MCF 10A (cell line): Measurements from ENCODE around the gene KCNMA1. TPM values are rescaled to one million over a fixed set of nuclear protein-coding genes. Genes with fewer than 3 reads are reported as not detected.

ENCODE experiments used
- BruUV-seq: library from RNA; stranded (reverse); fragments of 400-500 nt; replicated peaks from 2 replicates; lab custom pipeline; 2021; lab: Mats Ljungman, UMichigan
- CTCF ChIA-PET: fragments of 300-600 bp; sonication (Branson Sonifier 250); formaldehyde crosslinking; extraction: SDS; loops from one replicate; lab custom pipeline; 2021; ENCODE audit warnings: antibody characterized with exemption, inconsistent platforms; lab: Yijun Ruan, JAX
- POLR2A ChIA-PET: fragments of 300-600, 350-650 bp; sonication (Branson Sonifier 250); formaldehyde crosslinking; extraction: SDS; loops from one replicate; lab custom pipeline; 2020; ENCODE audit warnings: antibody characterized with exemption, inconsistent platforms; lab: Yijun Ruan, JAX
- DNase-seq: peaks from one replicate; pipeline ENCODE4 v3.0.0-alpha.2; 2018; ENCODE audit not compliant: unreplicated experiment
- H3K27ac Mint-ChIP-seq: one replicate; pipeline ENCODE4 v1.8.0; 2022; ENCODE audit warnings: mild to moderate bottlenecking, low read depth, mixed read lengths; ENCODE audit not compliant: unreplicated experiment
- H3K27me3 Mint-ChIP-seq: one replicate; pipeline ENCODE4 v1.8.0; 2022; ENCODE audit warnings: mixed read lengths; ENCODE audit not compliant: insufficient read depth, unreplicated experiment
- H3K36me3 Mint-ChIP-seq: one replicate; pipeline ENCODE4 v1.8.0; 2022; ENCODE audit warnings: mild to moderate bottlenecking, moderate library complexity, mixed read lengths; ENCODE audit not compliant: insufficient read depth, unreplicated experiment
- H3K4me1 Mint-ChIP-seq: one replicate; pipeline ENCODE4 v1.8.0; 2022; ENCODE audit warnings: mixed read lengths; ENCODE audit not compliant: insufficient read depth, unreplicated experiment
- H3K4me3 Mint-ChIP-seq: one replicate; pipeline ENCODE4 v1.8.0; 2022; ENCODE audit warnings: mild to moderate bottlenecking, moderate library complexity, mixed read lengths; ENCODE audit not compliant: unreplicated experiment
- H3K9me3 Mint-ChIP-seq: one replicate; pipeline ENCODE4 v1.8.0; 2022; ENCODE audit warnings: mixed read lengths; ENCODE audit not compliant: unreplicated experiment
- intact Hi-C: fragments of 100-400 bp; cut with micrococcal nuclease; formaldehyde crosslinking; loops from 2 replicates; pipeline ENCODE4 v1.14.1; 2022
- total RNA-seq: library from RNA; stranded (reverse); gene quantifications from 2 replicates; pipeline ENCODE4 v1.2.3, GENCODE V29; 2022
- TF ChIP-seq, protein P1 (sequence below): fragments of 200-600 bp; IDR thresholded peaks from one replicate; pipeline ENCODE4 v1.8.0; 2022; ENCODE audit warnings: antibody characterized with exemption, mild to moderate bottlenecking; ENCODE audit not compliant: unreplicated experiment

Gene KCNMA1
- total RNA-seq, 1 experiment from 2014 or later, result 7.5 TPM

DNA sequence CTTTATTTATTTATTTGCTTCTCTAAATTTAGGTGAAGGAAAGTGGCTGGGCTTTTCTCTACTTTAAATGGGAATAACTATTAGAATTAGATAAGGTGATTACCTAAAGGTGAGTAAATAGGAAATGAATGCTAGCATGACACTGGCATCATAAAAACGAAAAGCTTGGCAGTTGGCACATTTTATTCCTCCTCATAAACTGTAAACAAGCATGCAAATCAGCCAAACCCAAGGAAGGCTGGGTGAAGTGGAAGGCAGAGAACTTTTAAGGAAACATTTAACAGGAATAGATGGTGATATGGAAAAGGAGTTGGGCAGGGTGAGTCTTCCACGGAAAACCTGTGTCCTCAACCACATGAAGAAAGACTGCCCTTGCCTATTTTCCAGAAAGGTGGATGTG is 669.1 kb downstream of the KCNMA1 start:
- ChIA-PET CTCF (no interaction called here), POLR2A (interaction anchor here (0.6 kb wide), 1 partner anchor 71 kb away, joined by 3 read pairs; no protein-coding TSS in a partner anchor)
- TF ChIP-seq, protein P1, sequence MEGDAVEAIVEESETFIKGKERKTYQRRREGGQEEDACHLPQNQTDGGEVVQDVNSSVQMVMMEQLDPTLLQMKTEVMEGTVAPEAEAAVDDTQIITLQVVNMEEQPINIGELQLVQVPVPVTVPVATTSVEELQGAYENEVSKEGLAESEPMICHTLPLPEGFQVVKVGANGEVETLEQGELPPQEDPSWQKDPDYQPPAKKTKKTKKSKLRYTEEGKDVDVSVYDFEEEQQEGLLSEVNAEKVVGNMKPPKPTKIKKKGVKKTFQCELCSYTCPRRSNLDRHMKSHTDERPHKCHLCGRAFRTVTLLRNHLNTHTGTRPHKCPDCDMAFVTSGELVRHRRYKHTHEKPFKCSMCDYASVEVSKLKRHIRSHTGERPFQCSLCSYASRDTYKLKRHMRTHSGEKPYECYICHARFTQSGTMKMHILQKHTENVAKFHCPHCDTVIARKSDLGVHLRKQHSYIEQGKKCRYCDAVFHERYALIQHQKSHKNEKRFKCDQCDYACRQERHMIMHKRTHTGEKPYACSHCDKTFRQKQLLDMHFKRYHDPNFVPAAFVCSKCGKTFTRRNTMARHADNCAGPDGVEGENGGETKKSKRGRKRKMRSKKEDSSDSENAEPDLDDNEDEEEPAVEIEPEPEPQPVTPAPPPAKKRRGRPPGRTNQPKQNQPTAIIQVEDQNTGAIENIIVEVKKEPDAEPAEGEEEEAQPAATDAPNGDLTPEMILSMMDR, result no peak
- intact Hi-C loops, result no loop called here
- no peaks in the 10 kb centered on the region for H3K27me3 Mint-ChIP-seq
- no peak for DNase-seq
- no peak overlapping the region for H3K4me3 Mint-ChIP-seq
- no TSS peak for BruUV-seq
- H3K27ac Mint-ChIP-seq, result no peak overlapping the region
- no peaks in the 10 kb centered on the region for H3K4me1 Mint-ChIP-seq
- H3K36me3 Mint-ChIP-seq, result no peaks in the 10 kb centered on the region
- H3K9me3 Mint-ChIP-seq, result no peaks in the 10 kb centered on the region

DNA sequence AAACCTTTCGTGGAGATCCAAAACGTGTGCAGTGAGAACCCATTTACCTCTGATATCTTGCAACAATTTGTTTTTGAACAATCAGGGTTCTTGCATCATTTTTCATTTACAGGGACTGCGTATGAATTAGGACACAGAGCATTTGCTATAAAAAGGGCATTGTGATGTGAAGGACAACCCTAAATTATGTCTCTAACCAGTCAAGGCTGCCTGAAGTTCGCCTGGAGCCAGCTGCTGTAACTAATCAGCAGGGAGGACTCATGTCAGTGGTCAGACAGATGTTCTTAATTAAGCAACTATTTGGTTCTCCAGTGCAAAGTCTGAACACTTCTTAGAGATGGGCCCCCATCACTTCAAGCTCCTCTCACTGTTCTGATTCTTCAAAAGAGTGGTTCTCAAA is 674.8 kb downstream of the KCNMA1 start:
- BruUV-seq, result no TSS peak
- no peak for DNase-seq
- Mint-ChIP-seq H3K36me3 (no peaks in the 10 kb centered on the region), H3K9me3 (no peaks in the 10 kb centered on the region), H3K27ac (no peak overlapping the region), H3K4me1 (no peaks in the 10 kb centered on the region), H3K4me3 (no peak overlapping the region), H3K27me3 (no peaks in the 10 kb centered on the region)
- CTCF ChIA-PET, result no interaction called here
- POLR2A ChIA-PET, result no interaction called here
- intact Hi-C loops, result no loop called here
- TF ChIP-seq, protein P1, result no peak

DNA sequence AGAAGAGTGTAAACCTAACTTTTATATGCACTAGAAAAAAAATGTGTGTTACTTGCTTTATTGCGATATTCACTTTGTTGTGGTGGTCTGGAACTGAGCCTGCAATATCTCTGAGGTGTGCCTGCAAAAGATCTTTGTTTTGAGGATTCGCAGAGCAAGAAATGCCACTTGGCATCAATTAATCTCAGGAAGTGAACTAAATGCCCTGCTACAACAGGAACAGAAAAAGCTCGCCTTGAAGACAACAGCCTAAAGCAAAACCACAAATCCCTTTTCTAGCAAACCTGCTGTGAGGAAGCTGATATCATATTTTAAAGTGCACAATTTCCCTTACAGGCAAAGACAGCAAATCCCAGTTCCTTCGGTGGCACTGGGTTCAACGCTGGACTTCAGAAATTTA is 675.8 kb downstream of the KCNMA1 start:
- Mint-ChIP-seq H3K27ac (no peak overlapping the region), H3K9me3 (no peaks in the 10 kb centered on the region), H3K4me3 (no peak overlapping the region), H3K27me3 (no peaks in the 10 kb centered on the region), H3K4me1 (no peaks in the 10 kb centered on the region), H3K36me3 (no peaks in the 10 kb centered on the region)
- intact Hi-C loops, result no loop called here
- BruUV-seq, result no TSS peak
- TF ChIP-seq, protein P1, result no peak
- ChIA-PET CTCF (no interaction called here), POLR2A (no interaction called here)
- no peak for DNase-seq

DNA sequence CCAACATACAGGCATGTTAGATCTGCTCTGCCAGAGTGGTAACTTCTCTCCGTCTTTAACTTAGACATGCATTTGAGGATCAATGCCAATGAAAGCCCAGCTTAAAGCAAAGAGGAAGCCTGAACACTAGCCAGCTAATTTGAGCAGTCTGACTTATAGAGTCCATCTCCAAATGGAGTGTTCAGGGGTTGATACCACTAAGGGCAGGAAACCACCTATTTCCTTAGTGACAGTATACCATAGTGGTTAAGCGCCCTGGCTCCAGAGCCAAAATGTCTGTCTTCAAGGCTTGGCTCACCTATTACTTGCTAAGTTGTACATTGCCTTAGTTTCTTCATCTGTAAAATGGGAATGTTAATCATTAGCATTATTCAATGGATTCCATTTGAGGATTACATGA is 678.5 kb downstream of the KCNMA1 start:
- H3K4me3 Mint-ChIP-seq, result no peak overlapping the region
- H3K9me3 Mint-ChIP-seq, result no peaks in the 10 kb centered on the region
- no peak overlapping the region for H3K27ac Mint-ChIP-seq
- H3K27me3 Mint-ChIP-seq, result no peaks in the 10 kb centered on the region
- H3K4me1 Mint-ChIP-seq, result no peaks in the 10 kb centered on the region
- BruUV-seq, result no TSS peak
- ChIA-PET CTCF (interaction anchor here (0.9 kb wide), 1 partner anchor 61 kb away, joined by 3 read pairs; no protein-coding TSS in a partner anchor), POLR2A (no interaction called here)
- DNase-seq, result no peak
- intact Hi-C loops, result no loop called here
- H3K36me3 Mint-ChIP-seq, result no peaks in the 10 kb centered on the region
- TF ChIP-seq, protein P1, result no peak
